ENCODE results near the gene DLGAP1.

GRCh38 chr18:4333043-4333442 is 122.1 kb downstream of the DLGAP1 start:
- TF ChIP-seq CTCF (IDR thresholded peaks at IDR 0.05; ENCODE audit: poor library complexity), result no peak
- TF ChIP-seq EZH2 (IDR thresholded peaks at IDR 0.05; ENCODE audit: borderline replicate concordance), result no peak
